Parathyroid adenoma (tissue), 2 donors: ENCODE measurements around the gene NDUFB5.
A peak's percentile ranks its signal among the peaks of the same experiment; 100 is the strongest.

ENCODE experiments used
- H2AFZ ChIP-seq: fragments of 300-600 bp; sonication (generic); one replicate; pipeline ENCODE4 v1.7.0; 2017; ENCODE audit warnings: antibody characterized with exemption, mild to moderate bottlenecking
- H3K27ac ChIP-seq: fragments of 300-600 bp; sonication (generic); one replicate; pipeline ENCODE4 v1.7.0; 2017
- H3K27me3 ChIP-seq: fragments of 300-600 bp; sonication (generic); one replicate; pipeline ENCODE4 v1.7.0; 2017; ENCODE audit warnings: low read length; ENCODE audit not compliant: control insufficient read depth, insufficient read depth
- H3K36me3 ChIP-seq: fragments of 300-600 bp; sonication (generic); one replicate; pipeline ENCODE4 v1.7.0; 2017; ENCODE audit warnings: low read length; ENCODE audit not compliant: control insufficient read depth, insufficient read depth
- H3K4me1 ChIP-seq: fragments of 300-600 bp; sonication (generic); one replicate; pipeline ENCODE4 v1.7.0; 2017; ENCODE audit warnings: control low read depth
- H3K4me2 ChIP-seq: fragments of 300-600 bp; sonication (generic); one replicate; pipeline ENCODE4 v1.7.0; 2017; ENCODE audit warnings: low read length
- H3K4me3 ChIP-seq: fragments of 300-600 bp; sonication (generic); one replicate; pipeline ENCODE4 v1.7.0; 2017; ENCODE audit warnings: low read depth, low read length
- H3K79me2 ChIP-seq: fragments of 300-600 bp; sonication (generic); one replicate; pipeline ENCODE4 v1.7.0; 2017; ENCODE audit warnings: control low read depth
- H3K9ac ChIP-seq: fragments of 300-600 bp; sonication (generic); one replicate; pipeline ENCODE4 v1.7.0; 2017; ENCODE audit warnings: mild to moderate bottlenecking
- H3K9me3 ChIP-seq: fragments of 300-600 bp; sonication (generic); one replicate; pipeline ENCODE4 v1.7.0; 2017; ENCODE audit warnings: low read length; ENCODE audit not compliant: control insufficient read depth
- TF ChIP-seq, protein P1 (sequence below): fragments of 300-600 bp; sonication (generic); IDR thresholded peaks from one replicate; pipeline ENCODE4 v1.7.0; 2017; ENCODE audit warnings: antibody characterized with exemption, mild to moderate bottlenecking
- donor health status: primary hyperparathyroidism.

Gene NDUFB5

DNA sequence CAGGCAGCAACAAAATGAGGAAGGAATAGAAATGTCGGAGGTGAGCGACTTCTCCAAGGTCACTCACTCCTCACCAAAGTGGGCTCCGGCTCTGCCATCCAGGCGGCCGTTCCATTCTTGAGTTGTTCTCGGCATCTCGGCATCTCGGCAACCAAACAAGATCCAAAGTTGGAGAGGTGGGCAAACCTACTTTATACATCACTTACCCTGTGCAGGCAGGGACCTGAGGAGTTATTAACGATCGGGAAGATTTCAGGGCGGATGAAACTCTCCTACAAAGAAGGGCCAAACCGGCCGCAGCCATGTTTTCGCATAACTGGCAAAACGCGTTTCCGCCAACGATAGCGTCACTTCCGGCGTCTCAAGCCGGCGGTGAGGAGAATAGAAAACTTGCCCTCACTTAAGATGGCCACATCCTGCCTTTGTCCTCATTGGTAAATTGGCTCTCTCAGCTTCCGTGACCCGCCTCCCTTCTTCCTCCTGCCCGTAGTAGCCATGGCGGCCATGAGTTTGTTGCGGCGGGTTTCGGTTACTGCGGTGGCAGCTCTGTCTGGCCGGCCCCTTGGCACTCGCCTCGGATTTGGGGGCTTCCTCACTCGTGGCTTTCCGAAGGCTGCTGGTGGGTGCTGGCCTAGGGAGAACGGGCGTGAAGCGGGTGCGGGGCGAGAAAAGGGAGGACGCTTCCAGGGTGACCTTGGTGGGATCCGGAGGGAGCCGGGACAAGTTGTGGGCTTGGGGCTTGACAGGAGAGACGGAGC, at the start of gene NDUFB5, which contains the start of gene MRPL47:
TSS of gene NDUFB5 (plus strand) at position 474 of the 758 bp plus-strand sequence. CDS start at position 496, 22 bp downstream.
TSS of gene MRPL47 (minus strand) at position 318 of the 758 bp plus-strand sequence. CDS start at position 304, 14 bp downstream.
- Histone ChIP-seq H3K4me1 (no peaks in the 10 kb centered on the region), H2AFZ (peak within 1 kb of the TSS; percentile 91), H3K27ac (peak within 1 kb of the TSS; percentile 89), H3K36me3 (no peaks in the 10 kb centered on the region), H3K4me3 (peak within 1 kb of the TSS; percentile 99), H3K27me3 (no peaks in the 10 kb centered on the region), H3K79me2 (peaks cover 34% of the 10 kb centered on the region), H3K9me3 (no peaks in the 10 kb centered on the region), H3K4me2 (peak within 1 kb of the TSS; percentile 98), H3K9ac (peak within 1 kb of the TSS; percentile 77)
- TF ChIP-seq, protein P1, sequence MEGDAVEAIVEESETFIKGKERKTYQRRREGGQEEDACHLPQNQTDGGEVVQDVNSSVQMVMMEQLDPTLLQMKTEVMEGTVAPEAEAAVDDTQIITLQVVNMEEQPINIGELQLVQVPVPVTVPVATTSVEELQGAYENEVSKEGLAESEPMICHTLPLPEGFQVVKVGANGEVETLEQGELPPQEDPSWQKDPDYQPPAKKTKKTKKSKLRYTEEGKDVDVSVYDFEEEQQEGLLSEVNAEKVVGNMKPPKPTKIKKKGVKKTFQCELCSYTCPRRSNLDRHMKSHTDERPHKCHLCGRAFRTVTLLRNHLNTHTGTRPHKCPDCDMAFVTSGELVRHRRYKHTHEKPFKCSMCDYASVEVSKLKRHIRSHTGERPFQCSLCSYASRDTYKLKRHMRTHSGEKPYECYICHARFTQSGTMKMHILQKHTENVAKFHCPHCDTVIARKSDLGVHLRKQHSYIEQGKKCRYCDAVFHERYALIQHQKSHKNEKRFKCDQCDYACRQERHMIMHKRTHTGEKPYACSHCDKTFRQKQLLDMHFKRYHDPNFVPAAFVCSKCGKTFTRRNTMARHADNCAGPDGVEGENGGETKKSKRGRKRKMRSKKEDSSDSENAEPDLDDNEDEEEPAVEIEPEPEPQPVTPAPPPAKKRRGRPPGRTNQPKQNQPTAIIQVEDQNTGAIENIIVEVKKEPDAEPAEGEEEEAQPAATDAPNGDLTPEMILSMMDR, result no peak

DNA sequence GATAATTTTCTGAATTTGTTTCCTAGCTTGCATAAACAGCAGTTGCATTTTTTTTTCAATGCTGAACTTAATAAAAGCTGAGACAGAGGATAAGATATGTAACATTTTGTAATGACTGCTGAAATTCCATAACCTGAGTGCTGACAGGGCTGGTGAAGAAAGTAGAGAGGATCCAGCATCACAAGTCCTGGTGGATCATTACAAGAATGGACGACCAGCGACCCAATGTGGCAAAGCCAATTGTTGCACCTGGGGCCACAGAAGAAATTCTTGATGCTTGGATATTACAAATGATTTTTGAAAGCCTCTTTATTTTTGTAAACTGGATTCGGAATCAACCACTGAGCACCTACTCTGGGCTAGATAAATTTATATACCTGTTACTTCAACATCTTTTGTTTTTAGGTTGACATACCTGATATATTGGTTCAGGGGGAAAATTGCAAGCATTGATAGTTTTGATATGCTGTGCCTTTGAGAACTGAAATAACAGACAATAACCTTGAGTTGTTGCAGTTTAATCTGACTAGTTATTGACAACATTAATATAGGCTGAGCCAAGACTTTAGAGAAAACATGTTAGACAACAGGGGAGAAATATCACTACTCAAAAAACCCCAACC, 45.7 kb upstream of the NDUFB5 start:
- H3K4me1 ChIP-seq, result peaks cover under 1% of the 10 kb centered on the region
- no peak overlapping the region for H3K27ac ChIP-seq

DNA sequence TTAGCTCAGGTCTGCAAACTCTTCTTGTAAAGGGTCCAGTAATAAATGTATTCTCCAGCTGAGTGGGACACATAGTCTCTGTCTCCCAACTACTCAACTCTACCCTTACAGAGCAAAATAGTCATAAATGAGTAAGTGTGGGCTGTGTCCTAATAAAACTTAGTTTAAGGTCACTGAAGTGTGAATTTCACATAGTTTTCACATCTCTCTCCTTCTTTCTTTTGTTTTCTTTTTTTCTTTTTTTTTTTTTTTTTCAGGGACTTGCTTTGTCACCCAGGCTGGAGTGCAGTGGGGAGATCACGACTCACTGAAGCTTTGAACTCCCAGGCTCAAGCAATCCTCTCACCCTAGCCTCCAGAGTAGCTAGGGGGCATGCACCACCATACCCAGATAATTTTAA, 43.8 kb upstream of the NDUFB5 start:
- H3K36me3 ChIP-seq, result no peaks in the 10 kb centered on the region
- peaks cover 3% of the 10 kb centered on the region for H3K4me1 ChIP-seq
- H3K27ac ChIP-seq, result no peak overlapping the region
- H3K9ac ChIP-seq, result no peak overlapping the region
- H3K9me3 ChIP-seq, result no peaks in the 10 kb centered on the region
- H3K79me2 ChIP-seq, result peaks cover 8% of the 10 kb centered on the region
- H3K27me3 ChIP-seq, result no peaks in the 10 kb centered on the region
- no peak overlapping the region for H2AFZ ChIP-seq
- no peak overlapping the region for H3K4me2 ChIP-seq
- no peak overlapping the region for H3K4me3 ChIP-seq
- TF ChIP-seq, protein P1, result no peak

More for the DNA sequence above, 45.7 kb upstream of the NDUFB5 start:
- Histone ChIP-seq H3K4me2 (no peak overlapping the region), H3K4me3 (no peak overlapping the region), H3K79me2 (peaks cover 2% of the 10 kb centered on the region), H3K9ac (no peak overlapping the region), H2AFZ (peak overlapping the region; percentile 9), H3K36me3 (no peaks in the 10 kb centered on the region), H3K9me3 (no peaks in the 10 kb centered on the region), H3K27me3 (no peaks in the 10 kb centered on the region)
- TF ChIP-seq, protein P1, result peak; percentile 62

DNA sequence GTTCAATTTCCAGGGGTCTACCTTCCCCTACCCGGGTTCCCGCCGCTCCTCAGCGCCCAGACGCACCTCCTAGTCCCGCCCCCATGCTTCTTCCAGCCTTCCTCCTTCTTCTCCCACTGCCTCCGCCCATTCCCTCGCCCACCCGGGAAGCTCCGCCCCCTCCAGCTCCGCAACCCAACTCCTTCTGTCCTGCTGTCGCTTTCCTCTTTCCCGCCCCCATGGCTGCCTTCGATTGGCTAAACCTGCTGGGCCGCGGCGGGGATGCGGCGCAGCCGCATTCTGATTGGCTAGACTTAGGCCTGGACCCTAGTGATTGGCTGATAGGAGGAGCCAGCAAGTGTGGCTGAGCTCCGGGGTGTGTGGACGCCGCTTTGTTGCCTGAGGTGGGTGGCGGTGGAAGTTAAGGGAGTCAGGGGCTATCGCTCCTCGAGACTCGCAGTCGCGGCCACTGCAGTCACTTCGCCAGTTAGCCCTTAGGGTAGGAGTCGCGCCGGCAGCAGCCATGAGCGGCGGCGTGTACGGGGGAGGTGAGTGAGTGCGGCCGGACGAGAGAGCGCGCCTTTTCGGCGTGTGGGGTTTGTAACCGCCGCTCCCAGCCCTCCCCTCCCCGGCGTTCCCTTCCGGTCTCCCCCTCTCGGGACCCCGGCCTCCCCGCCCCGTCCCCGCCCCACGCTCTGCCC, 41.9 kb upstream of the NDUFB5 start, which contains the start of gene ACTL6A:
TSS of gene ACTL6A (plus strand) at position 336 of the 680 bp plus-strand sequence. CDS start at position 503, 167 bp downstream.
- H3K4me1 ChIP-seq, result peaks cover 3% of the 10 kb centered on the region
- H2AFZ ChIP-seq, result peak within 1 kb of the TSS; percentile 87
- H3K79me2 ChIP-seq, result peaks cover 8% of the 10 kb centered on the region
- no peak within 1 kb of the TSS for H3K9ac ChIP-seq
- peak within 1 kb of the TSS; percentile 47 for H3K27ac ChIP-seq
- H3K4me3 ChIP-seq, result peak within 1 kb of the TSS; percentile 89
- H3K36me3 ChIP-seq, result no peaks in the 10 kb centered on the region
- TF ChIP-seq, protein P1, result no peak
- peak within 1 kb of the TSS; percentile 87 for H3K4me2 ChIP-seq
- H3K9me3 ChIP-seq, result no peaks in the 10 kb centered on the region
- H3K27me3 ChIP-seq, result no peaks in the 10 kb centered on the region
